SK-N-SH (cell line): ENCODE measurements around the gene UNC5B. TPM values are rescaled to one million over a fixed set of nuclear protein-coding genes. Genes with fewer than 3 reads are reported as not detected.

Experiments used
- CTCF ChIA-PET: fragments of 300-600, 350-600 bp; formaldehyde crosslinking; extraction: SDS; loops from one replicate; lab custom pipeline; 2021; lab: Yijun Ruan, JAX
- POLR2A ChIA-PET: fragments of 350-600 bp; sonication (Branson Sonifier 250); formaldehyde crosslinking; extraction: SDS; loops from one replicate; lab custom pipeline; 2020; ENCODE audit warnings: antibody characterized with exemption, inconsistent platforms; lab: Yijun Ruan, JAX
- DNase-seq: peaks from one replicate; pipeline ENCODE4 v3.0.0; 2012
- H2AFZ ChIP-seq: fragments of 200-600 bp; sonication (generic); 2 replicates; pipeline ENCODE4 v1.8.1; 2016; ENCODE audit warnings: antibody characterized with exemption, mild to moderate bottlenecking, low read depth
- H3F3A ChIP-seq: fragments of 200-600 bp; sonication (generic); replicated peaks from 2 replicates; pipeline ENCODE3; 2016; ENCODE audit warnings: antibody characterized with exemption, mild to moderate bottlenecking; ENCODE audit not compliant: insufficient read depth
- H3K27ac ChIP-seq, 2 experiments: fragments of 200-500 bp in 1 of 2; fragments of 200-600 bp in 1 of 2; sonication (Bioruptor generic) in 1 of 2; sonication (generic), shearing (Covaris generic) in 1 of 2; 2 replicates each; pipeline versions ENCODE4 v1.5.1 to v1.6.1; 2014 to 2016; ENCODE audit warnings: low read depth in 2 of 2, inconsistent platforms in 1 of 2, low read length in 1 of 2, mild to moderate bottlenecking in 1 of 2, mixed read lengths in 1 of 2
- H3K27me3 ChIP-seq: fragments of 200-600 bp; sonication (generic), shearing (Covaris generic); 2 replicates; pipeline ENCODE4 v1.6.1; 2016; ENCODE audit warnings: mixed run types; ENCODE audit not compliant: insufficient read depth
- H3K36me3 ChIP-seq, 2 experiments: fragments of 200-500 bp in 1 of 2; fragments of 200-600 bp in 1 of 2; sonication (Bioruptor generic) in 1 of 2; sonication (generic) in 1 of 2; replicated peaks in 1 of 2; 2 replicates each; pipeline versions ENCODE3 to v1.5.1; 2014 to 2016; ENCODE audit warnings: low read length in 1 of 2, mild to moderate bottlenecking in 1 of 2; ENCODE audit not compliant: insufficient read depth in 2 of 2, control insufficient read depth in 1 of 2
- H3K4me1 ChIP-seq, 2 experiments: fragments of 200-500 bp in 1 of 2; fragments of 200-600 bp in 1 of 2; sonication (Bioruptor generic) in 1 of 2; sonication (generic), shearing (Covaris generic) in 1 of 2; 2 replicates each; pipeline versions ENCODE4 v1.5.1 to v1.6.1; 2014 to 2016; ENCODE audit warnings: low read depth in 1 of 2, low read length in 1 of 2, mixed run types in 1 of 2; ENCODE audit not compliant: insufficient read depth in 2 of 2, control insufficient read depth in 1 of 2
- H3K4me2 ChIP-seq: fragments of 200-600 bp; sonication (generic), shearing (Covaris generic); 2 replicates; pipeline ENCODE4 v1.6.1; 2017; ENCODE audit warnings: mixed run types
- H3K4me3 ChIP-seq, 2 experiments: fragments of 200-500 bp in 1 of 2; fragments of 200-600 bp in 1 of 2; sonication (Bioruptor generic) in 1 of 2; sonication (generic), shearing (Covaris generic) in 1 of 2; 2 replicates each; pipeline versions ENCODE4 v1.5.1 to v1.8.1; 2014 to 2016; ENCODE audit warnings: low read depth in 2 of 2, inconsistent platforms in 1 of 2, low read length in 1 of 2, mild to moderate bottlenecking in 1 of 2, mixed read lengths in 1 of 2, moderate library complexity in 1 of 2
- H3K79me2 ChIP-seq: fragments of 200-600 bp; sonication (generic); 2 replicates; pipeline ENCODE4 v1.8.1; 2017; ENCODE audit warnings: mild to moderate bottlenecking; ENCODE audit not compliant: insufficient read depth
- H3K9ac ChIP-seq: fragments of 200-600 bp; sonication (generic); 2 replicates; pipeline ENCODE4 v1.6.1; 2017; ENCODE audit warnings: mixed run types
- H3K9me2 ChIP-seq: fragments of 200-600 bp; sonication (generic); 2 replicates; pipeline ENCODE4 v1.6.1; 2017; ENCODE audit warnings: mixed run types
- H3K9me3 ChIP-seq: fragments of 200-600 bp; sonication (generic); 2 replicates; pipeline ENCODE4 v1.6.1; 2017; ENCODE audit warnings: mixed run types, mild to moderate bottlenecking, moderate library complexity
- H4K20me1 ChIP-seq: fragments of 200-600 bp; sonication (generic); 2 replicates; pipeline ENCODE4 v1.6.1; 2017; ENCODE audit warnings: mild to moderate bottlenecking, mixed run types; ENCODE audit not compliant: insufficient read depth
- CTCF ChIP-seq: fragments of 200-600 bp; sonication (generic); IDR thresholded peaks from 2 replicates; pipeline ENCODE4 v1.6.1; 2017; ENCODE audit warnings: antibody characterized with exemption, mild to moderate bottlenecking, moderate library complexity
- EP300 ChIP-seq, 2 experiments: IDR thresholded peaks; 2 replicates each; pipeline versions ENCODE4 v1.4.0 to v1.6.1; 2012; ENCODE audit warnings: borderline replicate concordance in 1 of 2, low read depth in 1 of 2, low read length in 1 of 2
- FOSL2 ChIP-seq: IDR thresholded peaks from 2 replicates; pipeline ENCODE4 v1.4.0; 2012; ENCODE audit warnings: low read depth, mild to moderate bottlenecking, moderate library complexity, borderline replicate concordance
- GABPA ChIP-seq: IDR thresholded peaks from 2 replicates; pipeline ENCODE4 v1.4.0; 2012; ENCODE audit warnings: low read depth, mild to moderate bottlenecking
- JUND ChIP-seq: IDR thresholded peaks from 2 replicates; pipeline ENCODE4 v1.4.0; 2012
- MXI1 ChIP-seq: IDR thresholded peaks from 2 replicates; pipeline ENCODE4 v1.6.1; 2012; ENCODE audit warnings: mild to moderate bottlenecking, low read depth, low read length, improper control_type of control experiment
- NRF1 ChIP-seq: IDR thresholded peaks from 2 replicates; pipeline ENCODE4 v1.6.1; 2012; ENCODE audit warnings: low read depth, mild to moderate bottlenecking, low read length
- POLR2AphosphoS5 ChIP-seq: IDR thresholded peaks from 2 replicates; pipeline ENCODE4 v1.6.1; 2012; ENCODE audit warnings: low read depth, low read length
- RAD21 ChIP-seq: IDR thresholded peaks from 2 replicates; pipeline ENCODE4 v1.6.1; 2012; ENCODE audit warnings: mild to moderate bottlenecking, low read length
- RXRA ChIP-seq: IDR thresholded peaks from 2 replicates; pipeline ENCODE4 v1.4.0; 2012; ENCODE audit warnings: low read depth, mild to moderate bottlenecking, borderline replicate concordance
- SIN3A ChIP-seq: IDR thresholded peaks from 2 replicates; pipeline ENCODE4 v1.6.1; 2012; ENCODE audit warnings: low read depth, mild to moderate bottlenecking, low read length, moderate library complexity, borderline replicate concordance
- TEAD4 ChIP-seq: IDR thresholded peaks from 2 replicates; pipeline ENCODE4 v1.4.0; 2012; ENCODE audit warnings: mild to moderate bottlenecking, borderline replicate concordance; ENCODE audit not compliant: insufficient read depth
- USF1 ChIP-seq: IDR thresholded peaks from 2 replicates; pipeline ENCODE4 v1.4.0; 2012; ENCODE audit warnings: low read depth, borderline replicate concordance
- YY1 ChIP-seq: IDR thresholded peaks from 2 replicates; pipeline ENCODE4 v1.4.0; 2012; ENCODE audit warnings: low read depth, mild to moderate bottlenecking
- WGBS: methylation state at CpG from one replicate; pipeline ENCODE4 v1.1.6; 2017; ENCODE audit warnings: low lambda C conversion rate; 5-methylcytosine and 5-hydroxymethylcytosine counted together
- polyA plus RNA-seq, 3 experiments: library from polyadenylated mRNA; depleted of rRNA; stranded (reverse); fragments of >200 nt; gene quantifications; 2 replicates each; pipeline ENCODE4 v1.2.3, GENCODE V29; 2012
- TF ChIP-seq, protein P1 (sequence below): IDR thresholded peaks from 2 replicates; pipeline ENCODE4 v1.4.0; 2012; ENCODE audit warnings: low read depth
- TF ChIP-seq, protein P2 (sequence below): IDR thresholded peaks from 2 replicates; pipeline ENCODE4; 2012
- TF ChIP-seq, protein P3 (sequence below): fragments of 150-350 bp; IDR thresholded peaks from 2 replicates; pipeline ENCODE4 v1.6.1; 2016; ENCODE audit warnings: mild to moderate bottlenecking, low read depth, low read length

Gene UNC5B
- polyA plus RNA-seq, 1 of the 3 experiments (the other 2 are of a cell fraction): 13.8 TPM

GRCh38 chr10:71179382-71179781 is 33.0 kb upstream of the UNC5B start:
- POLR2A ChIA-PET: no interaction called here
- CTCF ChIA-PET: no interaction called here

DNA sequence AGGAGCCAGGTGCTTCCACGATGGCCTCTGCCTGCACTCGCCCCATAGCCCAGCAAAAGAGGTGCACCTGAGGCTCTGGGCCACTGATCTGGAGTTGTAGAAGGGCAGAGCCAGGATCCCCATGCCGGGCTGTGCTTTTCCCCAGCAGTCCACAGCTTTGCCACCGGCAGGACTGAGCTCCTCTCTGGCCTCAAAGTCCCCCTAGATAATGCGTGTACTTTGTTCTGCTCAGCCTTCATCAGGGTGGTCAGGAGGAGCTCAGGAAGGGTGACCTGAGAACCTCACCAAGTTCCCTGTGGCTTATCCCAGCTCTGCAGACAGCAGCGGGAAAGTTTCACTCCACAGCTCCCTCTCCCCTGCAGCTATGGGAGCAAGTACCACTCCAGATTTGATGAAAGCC is 27.9 kb upstream of the UNC5B start:
- 29% methylated on average over 3 of the region's 6 CpGs for WGBS

More at GRCh38 chr10:71179382-71179781, 33.0 kb upstream of the UNC5B start:
- Histone ChIP-seq H3F3A (no peaks in the 10 kb centered on the region), H3K9me3 (no peaks in the 10 kb centered on the region), H3K27ac (no peak overlapping the region), H3K36me3 (no peaks in the 10 kb centered on the region), H3K4me2 (no peak overlapping the region), H4K20me1 (no peaks in the 10 kb centered on the region), H3K27me3 (peaks cover 9% of the 10 kb centered on the region), H2AFZ (no peak overlapping the region), H3K4me3 (no peak overlapping the region), H3K4me1 (no peaks in the 10 kb centered on the region; a peak in 1 of 4 replicates), H3K9ac (no peak overlapping the region), H3K9me2 (no peaks in the 10 kb centered on the region), H3K79me2 (no peaks in the 10 kb centered on the region)
- no peak for DNase-seq
- no peak for TF ChIP-seq TEAD4
- TF ChIP-seq GABPA: no peak
- no peak for TF ChIP-seq RAD21
- TF ChIP-seq FOSL2: no peak
- TF ChIP-seq MXI1: no peak
- no peak for TF ChIP-seq YY1
- TF ChIP-seq, protein P1, sequence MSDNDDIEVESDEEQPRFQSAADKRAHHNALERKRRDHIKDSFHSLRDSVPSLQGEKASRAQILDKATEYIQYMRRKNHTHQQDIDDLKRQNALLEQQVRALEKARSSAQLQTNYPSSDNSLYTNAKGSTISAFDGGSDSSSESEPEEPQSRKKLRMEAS: no peak
- TF ChIP-seq NRF1: no peak
- TF ChIP-seq POLR2AphosphoS5: no peak
- WGBS: 84% methylated on average over 3 of the region's 3 CpGs

More for the DNA sequence above, 27.9 kb upstream of the UNC5B start:
- TF ChIP-seq RXRA (no peak), CTCF (no peak), SIN3A (no peak), EP300 (IDR thresholded peaks at IDR 0.05; ENCODE audit: borderline replicate concordance in 1 of 2, low read depth in 1 of 2, low read length in 1 of 2) (no peak), USF1 (no peak), JUND (no peak)
- TF ChIP-seq, protein P2, sequence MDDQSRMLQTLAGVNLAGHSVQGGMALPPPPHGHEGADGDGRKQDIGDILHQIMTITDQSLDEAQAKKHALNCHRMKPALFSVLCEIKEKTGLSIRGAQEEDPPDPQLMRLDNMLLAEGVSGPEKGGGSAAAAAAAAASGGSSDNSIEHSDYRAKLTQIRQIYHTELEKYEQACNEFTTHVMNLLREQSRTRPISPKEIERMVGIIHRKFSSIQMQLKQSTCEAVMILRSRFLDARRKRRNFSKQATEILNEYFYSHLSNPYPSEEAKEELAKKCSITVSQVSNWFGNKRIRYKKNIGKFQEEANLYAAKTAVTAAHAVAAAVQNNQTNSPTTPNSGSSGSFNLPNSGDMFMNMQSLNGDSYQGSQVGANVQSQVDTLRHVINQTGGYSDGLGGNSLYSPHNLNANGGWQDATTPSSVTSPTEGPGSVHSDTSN: no peak
- TF ChIP-seq, protein P3, sequence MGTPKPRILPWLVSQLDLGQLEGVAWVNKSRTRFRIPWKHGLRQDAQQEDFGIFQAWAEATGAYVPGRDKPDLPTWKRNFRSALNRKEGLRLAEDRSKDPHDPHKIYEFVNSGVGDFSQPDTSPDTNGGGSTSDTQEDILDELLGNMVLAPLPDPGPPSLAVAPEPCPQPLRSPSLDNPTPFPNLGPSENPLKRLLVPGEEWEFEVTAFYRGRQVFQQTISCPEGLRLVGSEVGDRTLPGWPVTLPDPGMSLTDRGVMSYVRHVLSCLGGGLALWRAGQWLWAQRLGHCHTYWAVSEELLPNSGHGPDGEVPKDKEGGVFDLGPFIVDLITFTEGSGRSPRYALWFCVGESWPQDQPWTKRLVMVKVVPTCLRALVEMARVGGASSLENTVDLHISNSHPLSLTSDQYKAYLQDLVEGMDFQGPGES: no peak
- Histone ChIP-seq H3K4me3 (no peak overlapping the region), H3K9me2 (no peaks in the 10 kb centered on the region), H3K9me3 (no peaks in the 10 kb centered on the region), H3K27me3 (peaks cover 6% of the 10 kb centered on the region), H3K4me2 (no peak overlapping the region), H3F3A (no peaks in the 10 kb centered on the region), H3K4me1 (no peaks in the 10 kb centered on the region; a peak in 1 of 4 replicates), H2AFZ (no peak overlapping the region), H3K36me3 (no peaks in the 10 kb centered on the region), H3K79me2 (no peaks in the 10 kb centered on the region), H3K9ac (no peak overlapping the region), H3K27ac (no peak overlapping the region), H4K20me1 (no peaks in the 10 kb centered on the region)
- ChIA-PET POLR2A (interaction anchor here (1.0 kb wide), 1 partner anchor 293 kb away, joined by 4 read pairs; no protein-coding TSS in a partner anchor), CTCF (interaction anchor here (1.1 kb wide), 2 partner anchors 84 to 94 kb away, joined by 3 read pairs; no protein-coding TSS in a partner anchor)
- no peak for DNase-seq
